Kidney (tissue), 14 donors: Measurements from ENCODE around the gene ARID5A. TPM values are rescaled to one million over a fixed set of nuclear protein-coding genes. Genes with fewer than 3 reads are reported as not detected.

Experiments
- DNase-seq, 5 donors: peaks; one replicate each; pipeline ENCODE4 v3.0.0-alpha.2; 2013 to 2020
- FAIRE-seq: peaks from 2 replicates; lab custom pipeline; 2012; peaks lifted over from hg19 to GRCh38; lab: Jason Lieb, UNC
- H3K27ac ChIP-seq, 2 donors: one replicate each; pipeline ENCODE4 v1.7.0; 2013; ENCODE audit warnings: low read depth in 2 of 2, low read length in 2 of 2, inconsistent platforms in 1 of 2
- H3K27me3 ChIP-seq: one replicate; pipeline ENCODE4 v1.7.1; 2013; ENCODE audit warnings: low read length, inconsistent platforms; ENCODE audit not compliant: control insufficient read depth, insufficient read depth
- H3K36me3 ChIP-seq, 3 donors: one replicate each; pipeline versions ENCODE4 v1.7.0 to v1.7.1; 2013; ENCODE audit warnings: low read length in 3 of 3, control low read depth in 1 of 3, inconsistent platforms in 1 of 3; ENCODE audit not compliant: insufficient read depth in 3 of 3, control insufficient read depth in 2 of 3
- H3K4me1 ChIP-seq, 3 donors: one replicate each; pipeline versions ENCODE4 v1.7.0 to v1.7.1; 2013; ENCODE audit warnings: low read length in 3 of 3, inconsistent platforms in 1 of 3, low read depth in 1 of 3; ENCODE audit not compliant: control insufficient read depth in 2 of 3, insufficient read depth in 2 of 3
- H3K4me3 ChIP-seq, 3 donors: one replicate each; pipeline versions ENCODE4 v1.7.0 to v1.8.1; 2013; ENCODE audit warnings: low read length in 3 of 3, control low read depth in 1 of 3, inconsistent platforms in 1 of 3
- H3K9ac ChIP-seq, 3 donors: one replicate each; pipeline versions ENCODE4 v1.7.0 to v1.7.1; 2013; ENCODE audit warnings: low read length in 3 of 3, control low read depth in 1 of 3, inconsistent platforms in 1 of 3
- H3K9me3 ChIP-seq, 3 donors: one replicate each; pipeline versions ENCODE4 v1.7.0 to v1.7.1; 2013; ENCODE audit warnings: low read length in 3 of 3, control low read depth in 1 of 3, inconsistent platforms in 1 of 3; ENCODE audit not compliant: control insufficient read depth in 2 of 3, insufficient read depth in 1 of 3
- intact Hi-C: fragments of 100-400 bp; cut with DNase I; formaldehyde crosslinking; loops from one replicate; pipeline ENCODE4 v1.11.1; 2022
- polyA plus RNA-seq: library from polyadenylated mRNA; stranded (reverse); fragments of 350-450 nt; fragmentation: Illumina TruSeq; extraction: RNeasy Lipid Tissue Mini Kit (QIAGEN cat#74804); gene quantifications from one replicate; pipeline ENCODE4 v1.2.3, GENCODE V29; 2014; ENCODE audit warnings: low read depth, low replicate concordance; ENCODE audit not compliant: insufficient read depth
- total RNA-seq: library from RNA; stranded (reverse); fragmentation: NEBNext Ultra II Directional; extraction: Animal tissue kit (Norgen Biotek cat#: 25700); gene quantifications from one replicate; pipeline ENCODE4 v1.2.1, GENCODE V29; 2021
- TF ChIP-seq, protein P1 (sequence below): IDR thresholded peaks from 3 replicates; pipeline ENCODE4 v1.5.1; 2012; ENCODE audit warnings: mild to moderate bottlenecking, moderate library complexity, borderline replicate concordance; ENCODE audit not compliant: insufficient read depth; ENCODE audit errors: extremely low read depth
- donor health status: control.
- donor health status: control.
- donor health status: control.
- donor health status: control.
- donor health status: control.
- donor health status: DM: yes; HTN: yes; CAD: no.
- donor health status: Normal renal cell carcinoma (clear cell type).

Gene ARID5A
- total and polyA plus RNA-seq, 2 donors from 2014 or later: 8.6 to 26.3 TPM

DNA sequence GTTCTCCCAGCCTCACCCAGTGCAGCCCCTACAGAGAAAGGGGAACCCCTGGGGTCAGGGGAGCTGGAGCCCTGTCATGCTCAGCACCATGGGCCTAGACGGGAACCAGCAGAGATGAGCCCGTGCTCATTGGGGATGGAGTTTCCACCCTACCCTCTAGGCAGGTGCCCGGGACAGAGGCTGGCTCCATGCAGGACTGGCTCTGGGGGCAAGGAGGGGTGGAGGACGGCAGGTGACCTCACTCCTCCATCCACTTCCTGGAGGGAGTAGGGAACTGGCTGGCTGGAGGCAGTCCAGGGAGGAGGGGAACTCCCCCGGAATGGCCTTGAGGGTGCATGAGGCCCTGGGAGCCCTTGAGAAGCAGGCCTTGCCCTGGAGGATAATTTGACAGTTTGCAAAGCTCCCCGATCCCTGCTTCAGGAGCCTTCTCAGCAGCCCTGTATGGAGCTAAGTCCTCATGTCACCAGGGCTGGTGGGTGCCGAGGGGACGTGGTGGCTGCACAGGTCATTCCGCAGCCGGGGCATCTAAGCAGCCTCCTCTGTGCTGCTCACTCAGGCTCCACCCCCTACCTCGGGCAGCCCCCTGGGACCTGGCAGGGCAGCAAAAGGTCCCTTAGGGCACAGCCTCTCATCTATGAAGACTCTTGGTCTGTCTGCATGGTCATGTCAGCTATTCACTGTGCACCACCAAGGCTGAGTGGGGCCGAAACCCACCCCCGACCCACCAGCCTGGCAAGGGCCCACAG is 33.5 kb upstream of the ARID5A start:
- FAIRE-seq (no peak), DNase-seq (peak in 3 of 5 donors; percentile 10 to 91 (median 37))
- intact Hi-C loops: loop anchor here (10.0 kb wide), 1 partner anchor 98 kb away; no protein-coding TSS in a partner anchor
- peak overlapping the region in 1 of 3 donors; percentile 32 for H3K4me3 ChIP-seq
- TF ChIP-seq, protein P1, sequence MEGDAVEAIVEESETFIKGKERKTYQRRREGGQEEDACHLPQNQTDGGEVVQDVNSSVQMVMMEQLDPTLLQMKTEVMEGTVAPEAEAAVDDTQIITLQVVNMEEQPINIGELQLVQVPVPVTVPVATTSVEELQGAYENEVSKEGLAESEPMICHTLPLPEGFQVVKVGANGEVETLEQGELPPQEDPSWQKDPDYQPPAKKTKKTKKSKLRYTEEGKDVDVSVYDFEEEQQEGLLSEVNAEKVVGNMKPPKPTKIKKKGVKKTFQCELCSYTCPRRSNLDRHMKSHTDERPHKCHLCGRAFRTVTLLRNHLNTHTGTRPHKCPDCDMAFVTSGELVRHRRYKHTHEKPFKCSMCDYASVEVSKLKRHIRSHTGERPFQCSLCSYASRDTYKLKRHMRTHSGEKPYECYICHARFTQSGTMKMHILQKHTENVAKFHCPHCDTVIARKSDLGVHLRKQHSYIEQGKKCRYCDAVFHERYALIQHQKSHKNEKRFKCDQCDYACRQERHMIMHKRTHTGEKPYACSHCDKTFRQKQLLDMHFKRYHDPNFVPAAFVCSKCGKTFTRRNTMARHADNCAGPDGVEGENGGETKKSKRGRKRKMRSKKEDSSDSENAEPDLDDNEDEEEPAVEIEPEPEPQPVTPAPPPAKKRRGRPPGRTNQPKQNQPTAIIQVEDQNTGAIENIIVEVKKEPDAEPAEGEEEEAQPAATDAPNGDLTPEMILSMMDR: no peak
- peaks cover 7% of the 10 kb centered on the region for H3K27me3 ChIP-seq
- peak overlapping the region in 1 of 3 donors; percentile 46 for H3K9ac ChIP-seq
- peak overlapping the region; percentile 1 to 63 for H3K27ac ChIP-seq
- H3K36me3 ChIP-seq: no peaks in the 10 kb centered on the region
- H3K9me3 ChIP-seq: no peaks in the 10 kb centered on the region
- peaks cover 2 to 47% (median 29%) of the 10 kb centered on the region in 3 donors for H3K4me1 ChIP-seq

GRCh38 chr2:96503637-96504243 is 32.8 kb upstream of the ARID5A start:
- FAIRE-seq (no peak), DNase-seq (peak in 1 of 5 donors; percentile 10)
- H3K27ac ChIP-seq: no peak overlapping the region
- intact Hi-C loops: loop anchor here (10.0 kb wide), 1 partner anchor 99 kb away; no protein-coding TSS in a partner anchor
- peaks cover 2 to 52% (median 29%) of the 10 kb centered on the region in 3 donors for H3K4me1 ChIP-seq
- TF ChIP-seq, protein P1: no peak
- peak overlapping the region in 1 of 3 donors; percentile 32 for H3K4me3 ChIP-seq
- H3K27me3 ChIP-seq: peaks cover 7% of the 10 kb centered on the region
- peak overlapping the region in 2 of 3 donors; percentile 27 to 40 for H3K9ac ChIP-seq
- no peaks in the 10 kb centered on the region for H3K36me3 ChIP-seq
- no peaks in the 10 kb centered on the region for H3K9me3 ChIP-seq

- Histone ChIP-seq H3K36me3 (no peaks in the 10 kb centered on the region), H3K4me1 (peaks cover 5 to 56% (median 29%) of the 10 kb centered on the region in 3 donors), H3K9me3 (no peaks in the 10 kb centered on the region), H3K27ac (peak within 1 kb of the TSS; percentile 90 to 91), H3K27me3 (peaks cover 2% of the 10 kb centered on the region), H3K4me3 (peak within 1 kb of the TSS in 2 of 3 donors; percentile 17 to 39), H3K9ac (peak within 1 kb of the TSS in 2 of 3 donors; percentile 27 to 73)
- FAIRE-seq (peak; percentile 54), DNase-seq (peak; percentile 69 to 93 (median 85))
- intact Hi-C loops: loop anchor here (10.0 kb wide), 1 partner anchor 101 kb away; no protein-coding TSS in a partner anchor
- TF ChIP-seq, protein P1: no peak
Measured at GRCh38 chr2:96505231-96505889, 31.2 kb upstream of the ARID5A start, which contains the start of gene NEURL3. Gene NEURL3 (minus strand): TSS chr2:96505357. CDS start chr2:96505286, 71 bp downstream.
